GM12865 (cell line): ENCODE results near the gene CDC42.
A peak's percentile ranks its signal among the peaks of the same experiment; 100 is the strongest.

Experiments used
- DNase-seq: peaks from one replicate; pipeline ENCODE4 v3.0.0; 2010; ENCODE audit warnings: low read depth
- H3K4me3 ChIP-seq: 2 replicates; pipeline ENCODE4 v1.5.1; 2011; ENCODE audit warnings: mild to moderate bottlenecking, low read depth, low read length, control low read depth
- TF ChIP-seq, protein P1 (sequence below): IDR thresholded peaks from 2 replicates; pipeline ENCODE4 v1.5.1; 2011; ENCODE audit warnings: low read length, control low read depth, low read depth, inconsistent platforms; ENCODE audit not compliant: insufficient read depth; ENCODE audit errors: missing control alignments

Gene CDC42

GRCh38 chr1:22021061-22021460 lies 31.4 kb upstream of the CDC42 start:
- no peak for DNase-seq
- H3K4me3 ChIP-seq: no peak overlapping the region
- TF ChIP-seq, protein P1, sequence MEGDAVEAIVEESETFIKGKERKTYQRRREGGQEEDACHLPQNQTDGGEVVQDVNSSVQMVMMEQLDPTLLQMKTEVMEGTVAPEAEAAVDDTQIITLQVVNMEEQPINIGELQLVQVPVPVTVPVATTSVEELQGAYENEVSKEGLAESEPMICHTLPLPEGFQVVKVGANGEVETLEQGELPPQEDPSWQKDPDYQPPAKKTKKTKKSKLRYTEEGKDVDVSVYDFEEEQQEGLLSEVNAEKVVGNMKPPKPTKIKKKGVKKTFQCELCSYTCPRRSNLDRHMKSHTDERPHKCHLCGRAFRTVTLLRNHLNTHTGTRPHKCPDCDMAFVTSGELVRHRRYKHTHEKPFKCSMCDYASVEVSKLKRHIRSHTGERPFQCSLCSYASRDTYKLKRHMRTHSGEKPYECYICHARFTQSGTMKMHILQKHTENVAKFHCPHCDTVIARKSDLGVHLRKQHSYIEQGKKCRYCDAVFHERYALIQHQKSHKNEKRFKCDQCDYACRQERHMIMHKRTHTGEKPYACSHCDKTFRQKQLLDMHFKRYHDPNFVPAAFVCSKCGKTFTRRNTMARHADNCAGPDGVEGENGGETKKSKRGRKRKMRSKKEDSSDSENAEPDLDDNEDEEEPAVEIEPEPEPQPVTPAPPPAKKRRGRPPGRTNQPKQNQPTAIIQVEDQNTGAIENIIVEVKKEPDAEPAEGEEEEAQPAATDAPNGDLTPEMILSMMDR: no peak

GRCh38 chr1:22024485-22025367 lies 27.8 kb upstream of the CDC42 start:
- peak overlapping the region; percentile 93 for H3K4me3 ChIP-seq
- TF ChIP-seq, protein P1: peak; percentile 15
- DNase-seq: peak; percentile 84

DNA sequence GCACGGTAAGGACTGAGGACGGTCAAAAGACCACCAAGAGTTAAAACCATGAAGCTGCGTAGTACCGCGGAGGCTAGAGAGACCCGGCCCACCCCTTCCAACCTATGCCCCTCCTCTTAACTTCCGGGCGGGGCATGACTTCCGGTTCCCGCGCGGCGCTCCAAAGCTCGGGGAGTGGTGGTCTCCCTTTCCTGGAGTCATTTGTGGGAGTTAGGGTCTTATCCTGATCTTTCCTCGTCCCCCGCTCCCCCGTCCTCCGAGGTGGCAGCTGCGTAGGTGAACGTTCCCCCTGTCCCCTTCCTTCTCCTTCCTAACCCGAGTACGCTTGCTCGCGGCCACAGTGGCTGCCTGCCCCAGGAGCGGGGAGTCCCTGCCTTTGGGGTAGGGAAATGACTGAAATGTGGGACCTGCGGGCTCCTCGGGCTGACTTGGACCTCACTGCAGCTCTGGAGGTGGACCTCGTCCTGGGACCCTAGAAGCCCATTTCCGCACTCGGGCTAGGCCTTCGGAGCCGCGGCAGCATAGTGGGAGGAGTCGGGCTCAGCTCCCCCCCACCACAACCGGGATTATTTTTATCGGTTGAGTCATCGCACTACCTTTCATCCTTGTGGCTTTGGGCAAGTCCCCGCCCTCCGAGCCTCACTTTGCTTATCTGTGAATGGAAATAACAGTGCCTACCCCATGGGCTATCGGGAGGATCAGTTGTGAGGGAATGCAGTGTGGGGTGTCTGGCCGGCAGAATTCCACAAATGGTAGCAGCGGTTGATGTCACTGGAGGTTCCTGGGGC lies 26.9 kb upstream of the CDC42 start:
- TF ChIP-seq, protein P1: no peak
- peak overlapping the region; percentile 93 for H3K4me3 ChIP-seq
- DNase-seq: peak; percentile 97

- H3K4me3 ChIP-seq: peak overlapping the region; percentile 93
- TF ChIP-seq, protein P1: no peak
- DNase-seq: peak; percentile 54
Measured at GRCh38 chr1:22026924-22027289, 25.6 kb upstream of the CDC42 start.

- H3K4me3 ChIP-seq: no peak overlapping the region
- no peak for DNase-seq
- TF ChIP-seq, protein P1: no peak
Measured at GRCh38 chr1:22030057-22030456, 22.5 kb upstream of the CDC42 start.

- no peak for DNase-seq
- TF ChIP-seq, protein P1: no peak
- H3K4me3 ChIP-seq: no peak overlapping the region
Measured at GRCh38 chr1:22030473-22030872, 22.0 kb upstream of the CDC42 start.
